Activated CD8-positive, alpha-beta memory T cell treated with anti-CD3 and anti-CD28 coated beads, Interleukin-2, amount 50 U/mL, for 4 hours (primary cell): ENCODE measurements around the gene C2orf42.
"Not testable (repeated sequence)": the region's sequence is repeated elsewhere in the genome, so short reads cannot be mapped to it uniquely, and the experiment has no call there.

Source experiments
- DNase-seq: peaks from one replicate; pipeline ENCODE4 v3.0.0-alpha.2; 2020

Gene C2orf42

GRCh38 chr2:70102323-70102905 is 88.4 kb downstream of the C2orf42 start:
- not testable (repeated sequence) for DNase-seq

- not testable (repeated sequence) for DNase-seq
Observed at GRCh38 chr2:70101686-70102085, 89.1 kb downstream of the C2orf42 start.

GRCh38 chr2:70101174-70101573 is 89.6 kb downstream of the C2orf42 start:
- DNase-seq: no peak
